ENCODE measurements around the gene C11orf97.

DNA sequence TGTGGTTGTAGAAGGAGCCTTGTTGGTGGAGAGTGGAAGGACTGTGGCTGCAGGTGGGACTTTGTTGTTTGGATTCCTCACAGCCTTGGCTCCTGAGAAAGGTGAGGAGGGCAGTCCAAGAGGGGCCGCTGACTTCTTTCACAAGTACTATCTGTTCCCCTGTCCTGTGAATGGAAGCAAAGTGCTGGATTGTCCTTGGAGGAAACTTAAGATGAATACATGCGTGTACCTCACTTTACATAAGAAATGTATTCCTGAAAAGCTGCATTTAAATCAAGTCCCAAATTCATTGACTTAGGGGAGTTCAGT is 33.9 kb downstream of the C11orf97 start:
- TF ChIP-seq, protein P1, sequence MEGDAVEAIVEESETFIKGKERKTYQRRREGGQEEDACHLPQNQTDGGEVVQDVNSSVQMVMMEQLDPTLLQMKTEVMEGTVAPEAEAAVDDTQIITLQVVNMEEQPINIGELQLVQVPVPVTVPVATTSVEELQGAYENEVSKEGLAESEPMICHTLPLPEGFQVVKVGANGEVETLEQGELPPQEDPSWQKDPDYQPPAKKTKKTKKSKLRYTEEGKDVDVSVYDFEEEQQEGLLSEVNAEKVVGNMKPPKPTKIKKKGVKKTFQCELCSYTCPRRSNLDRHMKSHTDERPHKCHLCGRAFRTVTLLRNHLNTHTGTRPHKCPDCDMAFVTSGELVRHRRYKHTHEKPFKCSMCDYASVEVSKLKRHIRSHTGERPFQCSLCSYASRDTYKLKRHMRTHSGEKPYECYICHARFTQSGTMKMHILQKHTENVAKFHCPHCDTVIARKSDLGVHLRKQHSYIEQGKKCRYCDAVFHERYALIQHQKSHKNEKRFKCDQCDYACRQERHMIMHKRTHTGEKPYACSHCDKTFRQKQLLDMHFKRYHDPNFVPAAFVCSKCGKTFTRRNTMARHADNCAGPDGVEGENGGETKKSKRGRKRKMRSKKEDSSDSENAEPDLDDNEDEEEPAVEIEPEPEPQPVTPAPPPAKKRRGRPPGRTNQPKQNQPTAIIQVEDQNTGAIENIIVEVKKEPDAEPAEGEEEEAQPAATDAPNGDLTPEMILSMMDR (IDR thresholded peaks at IDR 0.05 in 4 of 5, conservative IDR thresholded peaks at IDR 0.05 in 1 of 5): no peak
- TF ChIP-seq POLR2A (IDR thresholded peaks at IDR 0.05): no peak

Measured in gastrocnemius medialis (tissue), 4 donors.